Esophagus squamous epithelium (tissue), 5 donors: ENCODE measurements around the gene RSPH1. TPM values are rescaled to one million over a fixed set of nuclear protein-coding genes. Genes with fewer than 3 reads are reported as not detected.

Experiments
- DNase-seq: peaks from one replicate; lab custom pipeline; 2025; lab: John Stamatoyannopoulos, UW
- H3K27ac ChIP-seq, 4 donors: fragments of 200-600 bp; sonication (generic); one replicate each; pipeline ENCODE4 v1.5.1; 2016 to 2019; ENCODE audit warnings: mild to moderate bottlenecking in 1 of 4
- H3K27me3 ChIP-seq, 4 donors: fragments of 200-600 bp; sonication (generic); 1 replicate in 3 of 4; 2 replicates in 1 of 4; pipeline versions ENCODE4 v1.5.1 to v1.6.0; 2017 to 2021; ENCODE audit warnings: antibody characterized with exemption in 1 of 4
- H3K36me3 ChIP-seq, 3 donors: fragments of 200-600 bp; sonication (generic); one replicate each; pipeline ENCODE4 v1.5.1; 2016 to 2019
- H3K4me1 ChIP-seq, 3 donors: fragments of 200-600 bp; sonication (generic); one replicate each; pipeline ENCODE4 v1.5.1; 2017 to 2019
- H3K4me3 ChIP-seq, 4 donors: fragments of 200-600 bp; sonication (generic); 1 replicate in 3 of 4; 2 replicates in 1 of 4; pipeline ENCODE4 v1.5.1; 2016 to 2019; ENCODE audit warnings: mild to moderate bottlenecking in 2 of 4, moderate library complexity in 1 of 4
- H3K9me3 ChIP-seq, 3 donors: fragments of 200-600 bp; sonication (generic); one replicate each; pipeline ENCODE4 v1.5.1; 2016 to 2019
- POLR2A ChIP-seq, 4 donors: fragments of 450-650 bp; IDR thresholded peaks; one replicate each; pipeline ENCODE4 v1.6.1; 2017; ENCODE audit warnings: antibody characterized with exemption in 4 of 4, mild to moderate bottlenecking in 4 of 4, moderate library complexity in 3 of 4
- WGBS, 2 donors: methylation state at CpG; one replicate each; pipeline ENCODE4 v1.1.5; 2018; 5-methylcytosine and 5-hydroxymethylcytosine counted together
- intact Hi-C: fragments of 100-400 bp; cut with DNase I; formaldehyde crosslinking; loops from one replicate; pipeline ENCODE4 v1.15.0; 2022
- total RNA-seq, 4 donors: library from RNA; depleted of rRNA; stranded (reverse); fragments of >200 nt; gene quantifications; one replicate each; pipeline ENCODE4 v1.1.0, GENCODE V29; 2016
- TF ChIP-seq, protein P1 (sequence below), 6 experiments: fragments of 450-650 bp in 4 of 6; fragments of 200-600 bp in 2 of 6; sonication (generic) in 2 of 6; IDR thresholded peaks; one replicate each; pipeline ENCODE4 v1.5.1; 2016 to 2019; ENCODE audit warnings: antibody characterized with exemption in 6 of 6, mild to moderate bottlenecking in 4 of 6, moderate library complexity in 4 of 6
- donor health status: DM: yes; HTN: yes; CAD: no.

RSPH1 gene
- total RNA-seq, 4 donors from 2014 or later: 0.19 TPM; not detected in 3

DNA sequence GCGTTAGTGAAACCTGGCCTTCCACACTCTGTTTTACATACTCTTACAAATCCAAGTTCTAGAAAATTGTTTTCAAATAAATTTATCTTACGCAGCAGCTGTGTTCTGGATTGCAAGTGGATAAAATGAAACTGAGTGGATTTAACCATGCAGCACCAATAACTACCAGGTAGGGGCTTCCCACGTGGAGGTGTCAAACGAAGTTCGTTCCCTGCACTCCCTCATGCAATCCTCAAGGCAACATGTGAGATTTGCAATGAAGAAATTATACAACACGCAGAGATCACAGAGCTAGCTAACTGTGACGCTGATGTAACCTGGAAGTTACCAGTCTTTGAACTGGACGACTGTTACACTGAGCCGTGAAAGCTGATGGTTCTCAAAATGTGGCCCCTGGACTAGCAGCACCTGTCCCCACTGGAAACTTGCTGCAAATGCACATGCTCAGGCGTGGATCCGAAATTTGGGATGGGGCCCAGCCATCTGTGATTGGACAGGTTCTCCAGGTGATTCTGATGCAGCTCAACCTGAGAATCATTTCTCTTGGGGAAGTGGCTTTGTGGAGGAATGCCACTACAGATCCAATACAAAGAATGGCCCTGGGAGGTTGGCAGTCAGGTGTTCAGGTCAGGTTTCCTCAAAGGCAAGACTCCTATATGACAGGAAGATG lies 36.3 kb downstream of the RSPH1 start:
- no peak for DNase-seq
- Histone ChIP-seq H3K4me1 (peaks cover 0 to 20% (median 0%) of the 10 kb centered on the region in 3 donors), H3K36me3 (no peaks in the 10 kb centered on the region), H3K27ac (no peak overlapping the region), H3K4me3 (no peak overlapping the region), H3K9me3 (no peaks in the 10 kb centered on the region), H3K27me3 (peaks cover 0 to 5% (median 0%) of the 10 kb centered on the region in 4 donors)
- 78 to 81% methylated on average over 11 of the region's 11 CpGs for WGBS, 2 donors
- TF ChIP-seq, protein P1, sequence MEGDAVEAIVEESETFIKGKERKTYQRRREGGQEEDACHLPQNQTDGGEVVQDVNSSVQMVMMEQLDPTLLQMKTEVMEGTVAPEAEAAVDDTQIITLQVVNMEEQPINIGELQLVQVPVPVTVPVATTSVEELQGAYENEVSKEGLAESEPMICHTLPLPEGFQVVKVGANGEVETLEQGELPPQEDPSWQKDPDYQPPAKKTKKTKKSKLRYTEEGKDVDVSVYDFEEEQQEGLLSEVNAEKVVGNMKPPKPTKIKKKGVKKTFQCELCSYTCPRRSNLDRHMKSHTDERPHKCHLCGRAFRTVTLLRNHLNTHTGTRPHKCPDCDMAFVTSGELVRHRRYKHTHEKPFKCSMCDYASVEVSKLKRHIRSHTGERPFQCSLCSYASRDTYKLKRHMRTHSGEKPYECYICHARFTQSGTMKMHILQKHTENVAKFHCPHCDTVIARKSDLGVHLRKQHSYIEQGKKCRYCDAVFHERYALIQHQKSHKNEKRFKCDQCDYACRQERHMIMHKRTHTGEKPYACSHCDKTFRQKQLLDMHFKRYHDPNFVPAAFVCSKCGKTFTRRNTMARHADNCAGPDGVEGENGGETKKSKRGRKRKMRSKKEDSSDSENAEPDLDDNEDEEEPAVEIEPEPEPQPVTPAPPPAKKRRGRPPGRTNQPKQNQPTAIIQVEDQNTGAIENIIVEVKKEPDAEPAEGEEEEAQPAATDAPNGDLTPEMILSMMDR (IDR thresholded peaks at IDR 0.05): no peak
- no peak for TF ChIP-seq POLR2A (IDR thresholded peaks at IDR 0.05)
- intact Hi-C loops: no loop called here

DNA sequence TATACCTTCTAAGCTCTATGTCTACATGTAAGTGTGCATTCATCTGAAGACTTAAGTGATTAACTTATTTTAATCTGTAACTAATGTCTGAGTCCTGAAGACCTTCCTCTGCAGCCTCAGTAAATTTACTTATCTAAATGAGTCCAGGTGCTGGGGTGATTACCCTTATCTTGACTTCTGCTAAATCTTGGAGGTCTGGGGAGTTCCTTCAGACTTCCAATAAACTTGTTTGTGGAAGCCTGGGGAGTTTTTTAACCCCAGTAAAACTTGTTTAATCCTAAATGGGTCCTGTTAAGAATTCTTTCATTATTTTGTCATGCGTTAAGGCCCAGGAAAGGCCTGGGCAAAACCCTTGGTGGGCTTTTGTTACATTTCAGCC lies 37.0 kb downstream of the RSPH1 start:
- TF ChIP-seq, protein P1 (IDR thresholded peaks at IDR 0.05): no peak
- no peak for TF ChIP-seq POLR2A (IDR thresholded peaks at IDR 0.05)
- Histone ChIP-seq H3K27ac (no peak overlapping the region), H3K4me1 (peaks cover 0 to 20% (median 0%) of the 10 kb centered on the region in 3 donors), H3K36me3 (no peaks in the 10 kb centered on the region), H3K9me3 (no peaks in the 10 kb centered on the region), H3K27me3 (peaks cover 0 to 5% (median 0%) of the 10 kb centered on the region in 4 donors), H3K4me3 (no peak overlapping the region)
- DNase-seq: no peak
- 94 to 100% methylated on average over 1 of the region's 1 CpG for WGBS, 2 donors
- intact Hi-C loops: no loop called here

DNA sequence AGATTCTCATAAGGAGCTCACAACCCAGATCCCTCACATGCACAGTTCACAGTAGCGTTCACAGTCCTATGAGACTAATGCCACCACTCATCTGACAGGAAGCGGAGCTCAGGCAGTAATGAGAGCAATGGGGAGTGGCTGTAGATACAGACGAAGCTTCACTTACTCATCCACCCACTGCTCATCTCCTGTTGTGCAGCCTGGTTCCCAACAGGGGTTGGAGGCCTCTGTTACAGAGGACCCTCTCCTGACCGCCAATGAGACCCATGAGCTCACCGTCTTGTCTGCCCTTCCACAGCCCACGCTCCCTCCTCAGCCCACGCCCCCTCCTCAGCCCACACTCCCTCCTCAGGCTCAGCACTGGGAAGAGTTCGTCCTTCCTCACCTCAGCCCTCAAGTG lies 39.6 kb downstream of the RSPH1 start:
- WGBS, 2 donors: 64 to 67% methylated on average over 5 to 6 of the region's 8 CpGs
- Histone ChIP-seq H3K4me1 (peaks cover 0 to 6% (median 0%) of the 10 kb centered on the region in 3 donors), H3K4me3 (no peak overlapping the region), H3K27ac (no peak overlapping the region), H3K27me3 (peaks cover 0 to 5% (median 0%) of the 10 kb centered on the region in 4 donors), H3K9me3 (no peaks in the 10 kb centered on the region), H3K36me3 (no peaks in the 10 kb centered on the region)
- no peak for DNase-seq
- intact Hi-C loops: no loop called here
- TF ChIP-seq POLR2A (IDR thresholded peaks at IDR 0.05): no peak
- TF ChIP-seq, protein P1 (IDR thresholded peaks at IDR 0.05): no peak

DNA sequence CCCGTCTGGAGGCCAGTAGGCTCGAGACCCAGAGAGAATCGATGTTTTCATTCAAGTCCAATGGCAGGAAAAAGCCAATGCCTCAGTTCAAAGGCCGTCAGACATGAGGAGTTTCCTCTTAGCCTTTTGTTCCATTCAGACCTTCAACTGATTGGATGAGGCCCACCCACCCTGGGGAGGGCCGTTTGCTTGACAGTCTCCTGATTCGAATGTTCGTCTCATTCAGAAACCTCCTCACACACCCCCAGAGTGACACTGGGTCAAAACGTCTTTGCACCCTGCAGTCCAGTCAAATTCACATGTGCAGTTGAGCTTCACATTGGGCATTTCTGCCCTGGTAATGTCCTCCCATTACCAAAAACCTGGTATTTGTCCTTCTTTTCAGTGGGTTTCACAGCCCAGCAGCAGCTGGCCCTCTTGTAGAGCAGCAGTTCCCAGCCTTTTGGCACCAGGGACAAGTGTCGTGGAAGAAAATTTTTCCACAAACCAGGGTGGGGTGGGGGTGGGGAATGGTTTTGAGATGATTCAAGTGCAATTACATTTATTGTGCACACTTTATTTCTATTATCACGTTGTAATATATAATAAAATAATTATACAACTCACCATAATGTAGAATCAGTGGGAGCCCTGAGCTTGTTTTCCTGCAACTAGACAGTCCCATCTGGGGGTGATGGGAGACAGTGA lies 40.1 kb downstream of the RSPH1 start:
- Histone ChIP-seq H3K27me3 (peaks cover 0 to 5% (median 0%) of the 10 kb centered on the region in 4 donors), H3K9me3 (no peaks in the 10 kb centered on the region), H3K4me1 (peaks cover 0 to under 1% (median 0%) of the 10 kb centered on the region in 3 donors), H3K36me3 (no peaks in the 10 kb centered on the region), H3K4me3 (no peak overlapping the region), H3K27ac (no peak overlapping the region)
- WGBS, 2 donors: 73 to 75% methylated on average over 5 to 10 of the region's 10 CpGs
- no peak for TF ChIP-seq POLR2A (IDR thresholded peaks at IDR 0.05)
- TF ChIP-seq, protein P1 (IDR thresholded peaks at IDR 0.05): no peak
- no peak for DNase-seq
- intact Hi-C loops: no loop called here

DNA sequence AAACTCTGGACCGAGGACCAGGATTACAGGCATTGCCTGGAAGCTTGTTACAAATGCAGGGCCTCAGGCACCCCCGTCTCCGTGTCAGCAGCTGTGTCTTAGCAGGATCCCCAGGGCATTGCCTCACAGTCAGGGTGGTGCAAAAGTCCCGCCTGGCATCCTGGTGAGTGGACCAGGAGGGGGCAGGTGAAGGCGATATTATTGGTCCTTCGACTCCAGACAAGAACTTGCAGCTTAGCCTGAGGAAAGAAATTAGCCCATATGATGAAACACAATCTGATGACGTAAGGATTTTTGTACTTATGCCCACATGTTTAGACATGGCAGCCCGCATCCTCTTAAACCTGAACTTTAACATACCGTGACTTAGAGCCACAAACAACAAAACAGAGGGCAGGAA lies 40.8 kb downstream of the RSPH1 start:
- H3K9me3 ChIP-seq: no peaks in the 10 kb centered on the region
- intact Hi-C loops: no loop called here
- H3K4me3 ChIP-seq: no peak overlapping the region
- peaks cover 0 to 5% (median 0%) of the 10 kb centered on the region in 4 donors for H3K27me3 ChIP-seq
- peaks cover 0 to 4% (median 2%) of the 10 kb centered on the region in 3 donors for H3K4me1 ChIP-seq
- 62 to 63% methylated on average over 7 to 8 of the region's 9 CpGs for WGBS, 2 donors
- TF ChIP-seq POLR2A (IDR thresholded peaks at IDR 0.05): no peak
- TF ChIP-seq, protein P1 (IDR thresholded peaks at IDR 0.05): no peak
- no peak overlapping the region for H3K27ac ChIP-seq
- H3K36me3 ChIP-seq: no peaks in the 10 kb centered on the region
- DNase-seq: no peak
